GM13976 (cell line): ENCODE measurements around the gene HLA-DQA1.
A peak's percentile ranks its signal among the peaks of the same experiment; 100 is the strongest.
"Not testable (repeated sequence)": the region's sequence is repeated elsewhere in the genome, so short reads cannot be mapped to it uniquely, and the experiment has no call there.

Experiments
- DNase-seq: peaks from one replicate; pipeline ENCODE4 v3.0.0; 2012; ENCODE audit warnings: low spot score
- in situ Hi-C: fragments of 300-500 bp; cut with MboI; formaldehyde crosslinking; loops from one replicate; pipeline ENCODE4 v1.12.0; 2022; ENCODE audit warnings: low sequenced_read_pairs, mixed read lengths, inconsistent platforms; ENCODE audit not compliant: unreplicated experiment
- TF ChIP-seq, protein P1 (sequence below): IDR thresholded peaks from 2 replicates; pipeline ENCODE4 v1.5.1; 2012; ENCODE audit warnings: borderline replicate concordance, mild to moderate bottlenecking; ENCODE audit not compliant: insufficient read depth; ENCODE audit errors: extremely low read depth, missing control alignments, control extremely low read depth

HLA-DQA1 gene

DNA sequence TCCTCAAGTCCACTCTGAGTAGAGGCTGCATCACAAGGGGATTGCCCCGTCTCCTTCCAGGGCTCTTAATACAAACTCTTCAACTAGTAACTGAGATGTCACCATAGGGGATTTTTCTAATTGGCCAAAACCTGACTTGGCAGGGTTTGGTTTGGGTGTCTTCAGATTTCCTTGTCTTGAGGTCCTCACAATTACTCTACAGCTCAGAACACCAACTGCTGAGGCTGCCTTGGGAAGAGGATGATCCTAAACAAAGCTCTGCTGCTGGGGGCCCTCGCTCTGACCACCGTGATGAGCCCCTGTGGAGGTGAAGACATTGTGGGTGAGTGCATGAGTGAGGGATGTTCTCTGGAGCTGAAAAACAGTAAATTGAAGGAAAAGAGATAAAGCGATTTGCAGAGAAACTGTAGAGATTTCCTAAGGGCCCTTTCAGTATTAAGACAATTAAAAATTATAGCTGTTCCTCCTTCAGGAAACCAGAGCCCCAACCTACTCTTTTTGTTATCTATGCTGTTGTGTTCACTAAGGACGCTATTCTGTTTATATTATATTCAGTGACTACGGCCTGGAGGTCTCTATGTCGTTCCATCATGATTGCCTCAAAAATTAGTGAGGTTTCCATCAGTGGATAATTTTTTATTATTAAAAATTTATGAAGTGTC, at the start of gene HLA-DQA1:
HLA-DQA1 (plus strand) TSS at position 188 of the 662 bp plus-strand sequence; CDS start at position 241, 53 bp downstream.
- in situ Hi-C loops, result no loop called here
- DNase-seq, result peak; percentile 60
- TF ChIP-seq, protein P1, sequence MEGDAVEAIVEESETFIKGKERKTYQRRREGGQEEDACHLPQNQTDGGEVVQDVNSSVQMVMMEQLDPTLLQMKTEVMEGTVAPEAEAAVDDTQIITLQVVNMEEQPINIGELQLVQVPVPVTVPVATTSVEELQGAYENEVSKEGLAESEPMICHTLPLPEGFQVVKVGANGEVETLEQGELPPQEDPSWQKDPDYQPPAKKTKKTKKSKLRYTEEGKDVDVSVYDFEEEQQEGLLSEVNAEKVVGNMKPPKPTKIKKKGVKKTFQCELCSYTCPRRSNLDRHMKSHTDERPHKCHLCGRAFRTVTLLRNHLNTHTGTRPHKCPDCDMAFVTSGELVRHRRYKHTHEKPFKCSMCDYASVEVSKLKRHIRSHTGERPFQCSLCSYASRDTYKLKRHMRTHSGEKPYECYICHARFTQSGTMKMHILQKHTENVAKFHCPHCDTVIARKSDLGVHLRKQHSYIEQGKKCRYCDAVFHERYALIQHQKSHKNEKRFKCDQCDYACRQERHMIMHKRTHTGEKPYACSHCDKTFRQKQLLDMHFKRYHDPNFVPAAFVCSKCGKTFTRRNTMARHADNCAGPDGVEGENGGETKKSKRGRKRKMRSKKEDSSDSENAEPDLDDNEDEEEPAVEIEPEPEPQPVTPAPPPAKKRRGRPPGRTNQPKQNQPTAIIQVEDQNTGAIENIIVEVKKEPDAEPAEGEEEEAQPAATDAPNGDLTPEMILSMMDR, result no peak

DNA sequence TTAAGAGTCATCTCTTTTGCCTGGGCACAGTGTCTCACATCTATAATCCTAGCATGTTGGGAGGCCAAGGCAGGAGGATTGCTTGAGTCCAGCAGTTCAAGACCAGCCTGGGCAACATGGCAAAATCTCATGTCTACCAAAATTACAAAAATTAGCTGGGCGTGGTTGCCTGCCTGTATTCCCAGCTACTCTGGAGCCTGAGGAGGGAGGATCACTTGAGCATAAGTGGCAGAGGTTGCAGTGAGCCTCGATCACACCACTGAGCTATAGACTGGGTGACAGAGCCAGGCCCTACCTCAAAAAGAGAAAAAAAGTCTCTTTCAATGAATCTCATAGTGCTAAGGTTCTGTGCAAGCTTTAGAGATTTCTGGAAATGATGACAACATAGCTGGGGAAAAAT, 49.0 kb upstream of the HLA-DQA1 start:
- TF ChIP-seq, protein P1, result no peak
- DNase-seq, result no peak
- in situ Hi-C loops, result loop anchor here (5.0 kb wide), 1 partner anchor 61 kb away; no protein-coding TSS in a partner anchor

DNA sequence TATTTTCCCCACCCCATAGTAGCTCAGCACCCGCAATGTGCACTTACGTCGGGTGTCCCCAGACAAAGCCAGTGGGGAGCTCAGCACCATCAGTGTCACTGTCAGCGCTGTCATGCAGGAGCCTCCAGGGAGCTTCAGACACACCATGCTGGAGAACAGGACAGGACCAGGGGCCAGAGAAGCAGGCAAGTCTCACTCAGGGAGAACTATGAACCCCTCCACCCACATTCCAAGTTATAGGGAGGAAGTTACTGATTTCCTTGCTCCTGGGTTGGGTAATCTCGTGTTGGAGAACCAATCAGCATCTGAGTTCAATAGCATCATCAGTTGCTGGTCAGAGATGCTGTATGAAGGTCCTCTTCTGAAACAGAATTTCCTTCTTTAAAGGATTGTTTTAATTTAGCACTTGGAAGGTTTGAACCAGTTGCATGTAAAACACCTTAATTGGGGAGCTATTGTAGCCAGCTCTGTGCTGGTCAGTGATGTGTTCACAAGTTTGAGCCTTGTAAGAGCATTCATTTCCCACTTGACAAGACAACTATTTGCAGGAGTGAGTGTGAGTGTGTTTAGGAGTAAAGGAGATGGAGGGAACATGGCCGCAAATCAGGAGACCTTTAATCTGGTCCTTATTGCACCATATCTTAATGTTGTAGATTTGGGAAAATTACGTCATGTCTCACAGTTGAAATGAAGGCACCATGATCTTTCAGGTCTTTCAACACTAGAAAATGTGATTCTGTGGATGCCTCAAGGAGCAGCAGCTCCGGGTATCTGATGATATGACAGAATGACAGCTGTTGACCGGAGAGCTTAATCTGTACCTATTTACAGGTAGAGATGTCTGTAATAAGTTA, 47.4 kb upstream of the HLA-DQA1 start, which contains the start of gene HLA-DRB1:
HLA-DRB1 (minus strand) TSS at position 253 of the 854 bp plus-strand sequence; CDS start at position 147, 106 bp downstream.
- DNase-seq, result peak; percentile 57
- in situ Hi-C loops, result loop anchor here (5.0 kb wide), 1 partner anchor 63 kb away; no protein-coding TSS in a partner anchor
- TF ChIP-seq, protein P1, result no peak

DNA sequence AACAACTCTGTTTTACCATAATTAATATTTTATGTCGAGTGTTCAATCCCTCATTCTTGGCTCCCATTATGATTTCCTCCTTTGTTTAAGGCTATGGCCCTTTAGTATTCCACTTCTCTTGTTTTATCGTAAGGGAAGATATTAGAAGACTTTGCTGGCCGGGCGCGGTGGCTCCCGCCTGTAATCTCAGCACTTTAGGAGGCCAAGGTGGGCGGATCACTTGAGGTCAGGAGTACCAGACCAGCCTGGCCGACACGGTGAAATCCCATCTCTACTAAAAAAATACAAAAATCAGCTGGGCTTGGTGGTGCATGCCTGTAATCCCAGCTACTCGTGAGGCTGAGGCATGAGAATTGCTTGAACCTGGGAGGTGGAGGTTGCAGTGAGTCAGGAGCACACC, 46.5 kb upstream of the HLA-DQA1 start:
- in situ Hi-C loops, result not testable (repeated sequence)

DNA sequence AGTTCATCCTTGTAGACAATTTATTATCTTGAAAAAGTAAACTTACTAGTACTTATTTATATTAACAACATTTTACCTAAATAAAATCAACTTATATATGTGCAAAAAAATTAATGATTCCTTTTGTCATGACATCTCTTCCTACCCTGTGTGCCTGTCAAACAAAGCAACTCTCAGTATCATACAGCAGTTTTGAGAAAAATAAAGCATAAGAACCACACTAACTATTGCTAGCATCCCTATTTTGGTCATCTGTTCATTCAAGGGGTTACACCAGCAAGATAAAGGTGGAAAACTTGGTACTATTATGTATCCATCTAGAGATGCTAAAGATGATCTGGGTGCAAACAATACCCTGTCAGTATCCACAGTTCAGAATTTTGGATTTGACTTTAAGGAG, 40.2 kb upstream of the HLA-DQA1 start:
- in situ Hi-C loops, result no loop called here
- TF ChIP-seq, protein P1, result no peak
- DNase-seq, result no peak

More for the DNA sequence above, 46.5 kb upstream of the HLA-DQA1 start:
- not testable (repeated sequence) for DNase-seq

DNA sequence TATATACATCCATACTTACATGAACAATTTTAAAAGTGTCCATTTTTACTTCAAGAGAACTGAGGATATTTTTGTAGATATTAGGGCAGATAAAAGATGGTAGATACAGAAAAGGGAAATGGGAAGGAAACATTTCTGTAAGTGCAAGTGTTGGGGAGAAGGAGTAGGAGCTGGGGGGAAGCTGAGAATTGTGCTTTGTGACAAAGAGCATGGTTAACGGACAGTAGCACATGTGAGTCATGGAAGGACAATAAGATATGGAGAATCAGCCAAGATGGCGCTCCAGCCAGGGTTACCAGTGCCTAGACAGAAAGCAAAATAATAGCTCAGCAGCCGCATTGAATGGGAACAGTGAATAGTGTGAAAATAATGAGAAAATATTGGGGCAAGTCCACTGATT, 34.8 kb upstream of the HLA-DQA1 start:
- TF ChIP-seq, protein P1, result no peak
- in situ Hi-C loops, result no loop called here
- no peak for DNase-seq
